HEK293T (cell line): ENCODE measurements around the gene PARG.

Experiments
- ELF4 ChIP-seq: fragments of 450-650 bp; IDR thresholded peaks from 2 replicates; pipeline ENCODE4 v1.6.1; 2017; ENCODE audit warnings: antibody characterized with exemption
- FOXA1 ChIP-seq: fragments of 450-650 bp; IDR thresholded peaks from 2 replicates; pipeline ENCODE4 v1.6.1; 2016; ENCODE audit warnings: mild to moderate bottlenecking
- HDGF ChIP-seq: fragments of 450-650 bp; IDR thresholded peaks from 2 replicates; pipeline ENCODE4 v1.6.1; 2017; ENCODE audit warnings: antibody characterized with exemption, borderline replicate concordance
- PKNOX1 ChIP-seq: fragments of 450-650 bp; IDR thresholded peaks from 2 replicates; pipeline ENCODE4 v1.6.1; 2016

GRCh38 chr10:49844775-49845595, 96.8 kb downstream of the PARG start:
- no peak for TF ChIP-seq PKNOX1
- TF ChIP-seq FOXA1, result no peak
- no peak for TF ChIP-seq ELF4
- TF ChIP-seq HDGF, result no peak
